HG03469 (cell line): ENCODE data around the gene UBE2Q1.
A peak's percentile ranks its signal among the peaks of the same experiment; 100 is the strongest.

ENCODE experiments used
- ATAC-seq: cut with Tn5 transposase; IDR thresholded peaks from one replicate; pipeline ENCODE4 v1.9.1; 2021; ENCODE audit warnings: mild to moderate bottlenecking, moderate library complexity, moderate number of reproducible peaks; ENCODE audit not compliant: unreplicated experiment

The UBE2Q1 gene

GRCh38 chr1:154557939-154558719, at the start of gene UBE2Q1:
TSS of gene UBE2Q1 (minus strand) at chr1:154558662. CDS start at chr1:154558553, 109 bp downstream.
- peak; percentile 16 for ATAC-seq

GRCh38 chr1:154607609-154608396, 49.3 kb upstream of the UBE2Q1 start, which contains the start of gene ADAR:
TSS of gene ADAR (minus strand) at chr1:154608186. CDS start at chr1:154608006, 180 bp downstream.
- ATAC-seq, result no peak

DNA sequence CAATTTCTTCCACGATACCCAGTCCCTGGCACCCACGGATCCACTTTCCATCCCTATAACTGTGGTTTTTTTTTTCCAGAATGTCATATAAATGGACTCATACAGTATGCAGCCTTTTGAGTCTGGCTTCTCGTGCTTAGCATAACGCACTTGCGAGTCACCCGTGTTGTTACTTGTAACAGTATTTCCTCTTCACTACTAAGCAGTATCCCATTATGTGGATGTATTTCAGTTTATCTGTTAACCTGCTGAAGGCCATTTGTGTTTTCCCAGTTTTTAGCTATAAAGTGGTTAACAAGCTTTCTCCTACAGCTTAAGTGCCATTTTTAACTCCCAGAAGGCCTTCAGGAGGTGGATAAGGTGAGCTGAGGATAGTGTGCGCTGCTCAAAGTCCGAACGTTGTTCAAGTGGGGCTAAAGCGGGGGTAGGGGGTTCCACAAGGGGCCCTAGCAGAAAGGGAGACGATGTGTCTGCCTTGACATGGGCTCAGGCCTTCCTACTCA, 48.7 kb upstream of the UBE2Q1 start:
- no peak for ATAC-seq

DNA sequence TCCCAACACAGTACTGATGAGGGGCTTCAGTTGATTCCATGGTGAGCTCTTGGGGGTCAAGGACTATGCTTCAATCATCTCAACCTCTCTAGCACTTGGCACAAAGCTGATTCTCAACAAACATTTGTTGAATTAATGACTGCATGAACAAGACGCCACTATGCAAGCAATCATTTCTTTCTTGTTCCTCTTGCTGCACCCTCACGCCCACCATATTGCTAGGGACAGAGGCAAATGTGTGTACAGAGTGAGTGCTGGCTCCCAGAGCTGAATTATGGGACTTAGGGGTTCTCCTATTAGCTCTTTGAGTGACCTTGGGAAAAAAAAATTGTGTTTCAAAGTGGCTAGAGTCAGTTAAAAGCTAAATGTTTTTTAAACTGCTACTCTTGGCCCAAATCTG, 47.1 kb upstream of the UBE2Q1 start:
- ATAC-seq, result no peak

DNA sequence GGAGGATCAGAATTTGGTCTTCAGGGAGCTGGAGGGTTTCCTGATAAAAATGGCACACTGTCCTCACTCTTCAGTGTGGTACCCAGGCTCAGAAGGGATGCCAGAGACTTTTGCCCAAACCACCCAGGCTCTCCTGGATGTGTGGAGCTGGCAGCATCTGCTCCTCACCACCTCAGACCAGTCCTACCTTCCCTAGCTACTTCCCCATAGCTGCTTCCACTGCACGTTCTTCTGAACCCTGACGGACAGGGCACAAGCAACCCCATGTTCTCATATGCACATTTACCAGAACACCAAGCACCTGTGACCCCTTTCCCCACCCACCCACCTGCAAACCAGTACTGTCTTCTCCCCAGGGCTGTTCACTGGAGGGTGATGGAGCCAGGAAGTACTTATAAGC, 44.9 kb upstream of the UBE2Q1 start:
- no peak for ATAC-seq

- ATAC-seq, result no peak
These were observed 41.2 kb upstream of the UBE2Q1 start for GRCh38 chr1:154599658-154600057.

DNA sequence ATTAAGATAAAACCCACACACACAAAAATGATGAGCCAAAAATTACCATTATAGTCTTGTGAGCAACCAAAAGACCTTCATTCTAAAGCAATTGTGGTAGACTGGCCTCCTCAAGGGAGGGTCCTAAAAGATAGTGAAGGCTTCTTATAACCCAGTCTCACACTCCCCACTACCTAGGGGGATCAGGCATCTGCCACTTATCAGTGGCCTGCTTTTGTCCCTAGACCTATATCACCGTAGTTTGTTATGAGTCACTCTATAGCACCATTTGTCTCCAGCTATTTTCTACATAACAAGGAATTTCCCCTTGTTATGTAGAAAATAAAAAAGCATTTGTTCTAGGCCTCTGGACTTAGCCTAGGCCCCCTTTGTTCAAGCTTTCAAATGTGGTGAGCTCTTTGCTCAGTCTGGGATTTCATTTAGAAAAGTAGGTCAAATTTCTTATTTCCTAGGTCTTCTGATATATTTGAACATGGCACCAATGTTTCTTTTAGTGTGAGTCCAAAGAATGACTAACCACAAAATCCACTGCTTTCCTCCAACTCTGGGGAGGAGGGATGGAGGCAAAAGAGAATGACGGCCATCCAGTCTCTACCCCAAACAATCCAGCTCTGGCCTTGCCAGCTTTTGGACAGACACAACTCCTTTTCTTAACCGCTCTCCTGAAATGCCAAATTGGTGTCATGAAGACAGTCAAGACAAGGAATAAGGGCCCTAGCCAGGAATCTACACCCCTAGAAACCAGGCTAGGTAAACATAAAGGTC, 40.6 kb upstream of the UBE2Q1 start:
- ATAC-seq, result no peak

- no peak for ATAC-seq
These were observed 37.2 kb upstream of the UBE2Q1 start for GRCh38 chr1:154595621-154596020.

DNA sequence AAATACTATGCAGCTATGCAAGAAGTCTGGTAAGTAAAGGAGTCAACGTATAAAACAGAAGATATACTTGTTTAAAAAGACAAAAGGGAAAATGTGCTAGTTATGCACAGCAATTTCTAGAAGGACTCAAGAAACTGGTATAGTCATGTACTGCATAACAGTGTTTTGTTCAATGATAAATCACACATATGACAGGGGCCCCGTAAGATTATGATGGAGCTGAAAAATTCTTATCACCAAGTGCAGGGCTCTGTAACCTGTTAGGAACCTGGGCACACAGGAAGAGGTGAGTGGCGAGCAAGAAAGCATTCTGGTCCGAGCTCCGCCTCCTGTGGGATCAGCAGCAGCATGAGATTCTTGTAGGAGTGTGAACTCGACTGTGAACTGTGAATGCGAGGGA, 36.3 kb upstream of the UBE2Q1 start:
- ATAC-seq, result no peak

- no peak for ATAC-seq
These were observed 34.9 kb upstream of the UBE2Q1 start for GRCh38 chr1:154593390-154593789.

DNA sequence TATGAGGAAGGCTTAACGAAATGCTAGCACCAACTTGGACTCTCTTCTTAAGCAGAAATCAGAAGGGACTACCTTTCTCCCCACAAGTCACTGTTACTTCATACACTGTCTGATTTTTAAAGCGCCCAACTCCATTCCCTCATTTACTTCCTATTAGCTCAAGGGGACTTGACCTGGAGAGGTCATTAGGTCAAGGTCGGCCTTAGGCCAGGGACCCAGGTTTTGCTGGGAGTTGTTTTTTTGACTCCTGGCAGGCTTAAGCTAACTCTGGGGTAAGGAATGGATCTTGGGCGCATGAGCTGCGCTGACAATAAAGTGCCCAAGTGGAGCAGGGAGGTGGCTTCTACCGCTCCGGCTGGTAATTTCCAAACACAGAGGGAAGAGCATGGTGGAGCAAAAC, 32.7 kb upstream of the UBE2Q1 start:
- ATAC-seq, result no peak

- ATAC-seq, result no peak
These were observed 32.3 kb upstream of the UBE2Q1 start for GRCh38 chr1:154590756-154591155.

DNA sequence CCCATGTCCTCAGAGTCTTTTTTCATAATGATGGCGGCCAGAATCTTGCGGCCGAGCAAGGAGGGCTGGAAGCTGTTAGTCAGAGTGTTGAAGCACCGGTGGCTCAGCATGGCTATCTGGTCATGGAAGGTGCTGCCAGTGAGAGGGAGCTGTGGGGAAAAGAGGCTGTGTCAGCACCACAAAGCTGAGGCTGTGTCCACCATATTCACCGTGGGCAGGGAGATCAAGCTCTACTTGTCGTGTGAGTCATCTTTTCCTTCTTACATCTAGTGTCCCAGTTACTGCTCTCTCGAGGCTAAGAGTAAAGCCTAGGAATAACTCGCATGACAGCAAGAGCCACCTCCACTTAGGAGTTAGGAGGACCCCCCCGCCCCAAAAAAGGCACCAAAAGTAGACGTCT, 31.3 kb upstream of the UBE2Q1 start:
- ATAC-seq, result no peak

- no peak for ATAC-seq
These were observed 28.2 kb upstream of the UBE2Q1 start for GRCh38 chr1:154586641-154587040.

DNA sequence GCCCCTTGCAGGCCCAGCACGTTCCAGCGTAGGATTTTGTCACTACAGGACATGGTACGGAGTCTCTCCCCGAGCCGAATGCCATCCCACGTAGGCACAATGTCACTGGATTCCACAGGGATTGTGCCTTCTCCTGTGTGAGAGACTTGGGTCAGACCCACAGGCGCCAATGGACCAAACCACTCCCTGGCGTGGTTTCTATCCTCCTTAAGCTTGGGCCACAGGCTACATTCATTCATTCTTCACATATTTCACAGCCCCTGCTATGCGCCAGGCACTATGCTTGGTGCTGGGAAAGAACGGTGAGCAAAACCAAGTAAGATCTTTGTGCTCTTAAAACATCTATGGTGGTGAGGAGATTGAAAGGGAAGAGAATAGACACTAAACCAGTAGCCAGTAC, 27.8 kb upstream of the UBE2Q1 start:
- no peak for ATAC-seq

DNA sequence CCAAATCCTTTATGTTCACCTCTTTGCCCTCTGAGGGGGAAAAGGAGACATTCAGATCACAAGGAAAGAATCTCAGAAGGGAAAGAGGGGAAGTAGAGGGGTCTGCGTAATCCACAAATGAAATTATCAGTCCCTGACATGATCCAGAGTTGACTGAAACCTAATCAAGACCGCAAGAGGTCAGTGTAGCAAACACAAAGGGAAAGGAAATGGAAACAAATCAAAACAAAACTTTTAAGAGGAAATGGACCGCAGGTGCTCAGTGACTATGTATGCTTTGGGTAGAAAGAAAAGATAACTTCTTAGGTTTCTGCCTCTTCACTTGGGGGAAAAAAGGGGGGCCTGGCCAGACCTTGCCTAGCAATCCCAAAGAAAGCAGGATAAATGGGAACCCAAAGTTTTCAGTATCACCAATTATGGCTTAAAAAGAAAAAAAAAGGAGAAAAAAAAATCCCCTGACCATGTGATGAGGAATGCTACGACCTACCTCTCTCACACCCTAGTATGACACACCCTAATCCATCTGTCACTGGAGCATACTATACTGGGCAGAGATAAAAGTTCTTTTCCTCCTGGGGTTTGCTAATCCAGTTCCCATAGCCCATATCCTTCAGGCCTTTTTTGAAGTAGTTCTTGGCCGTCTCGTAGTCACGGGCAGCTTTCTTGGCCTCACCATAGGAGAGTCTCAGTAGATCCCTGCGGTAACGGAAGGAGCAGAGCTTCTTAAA, 26.0 kb upstream of the UBE2Q1 start:
- no peak for ATAC-seq

DNA sequence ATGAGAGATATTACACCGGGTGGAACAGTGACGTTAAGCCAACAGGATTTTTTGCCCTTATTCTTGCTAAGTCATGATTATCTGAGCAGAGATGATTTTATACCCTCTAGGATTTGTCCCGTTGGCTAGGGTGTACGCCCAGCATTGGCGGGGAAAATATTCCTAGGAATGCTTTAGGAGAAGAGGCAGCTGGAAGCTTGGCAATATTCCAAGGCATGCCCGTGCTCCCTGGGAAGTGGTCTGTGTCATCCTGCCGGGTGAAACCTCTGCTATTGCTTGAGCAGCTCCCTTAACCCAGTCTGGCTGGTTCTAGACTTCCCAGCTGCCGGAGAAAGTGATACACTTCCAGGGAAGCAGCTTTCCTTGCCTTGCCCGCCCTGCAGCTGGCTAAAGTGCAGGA, 25.3 kb upstream of the UBE2Q1 start:
- ATAC-seq, result no peak

GRCh38 chr1:154582885-154583284, 24.4 kb upstream of the UBE2Q1 start:
- ATAC-seq, result no peak

DNA sequence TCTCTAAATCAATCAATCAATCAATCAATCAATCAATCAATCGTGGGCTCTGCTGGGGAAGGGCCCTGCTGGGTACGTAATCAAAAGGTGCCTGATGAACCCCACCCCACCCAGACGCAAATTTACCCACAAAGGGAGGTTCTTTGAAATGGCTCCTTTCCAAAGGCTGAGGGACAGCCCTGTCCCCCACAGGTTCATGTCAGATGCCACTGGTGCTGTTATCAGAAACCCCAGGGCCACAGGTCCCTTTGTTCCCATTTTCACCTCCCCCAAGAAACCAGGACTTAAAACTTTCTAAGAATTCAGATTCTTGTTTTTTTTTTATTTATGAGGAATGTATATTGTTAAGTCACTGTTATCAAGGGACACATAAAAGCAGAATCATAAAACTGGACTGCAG, 23.3 kb upstream of the UBE2Q1 start:
- no peak for ATAC-seq

DNA sequence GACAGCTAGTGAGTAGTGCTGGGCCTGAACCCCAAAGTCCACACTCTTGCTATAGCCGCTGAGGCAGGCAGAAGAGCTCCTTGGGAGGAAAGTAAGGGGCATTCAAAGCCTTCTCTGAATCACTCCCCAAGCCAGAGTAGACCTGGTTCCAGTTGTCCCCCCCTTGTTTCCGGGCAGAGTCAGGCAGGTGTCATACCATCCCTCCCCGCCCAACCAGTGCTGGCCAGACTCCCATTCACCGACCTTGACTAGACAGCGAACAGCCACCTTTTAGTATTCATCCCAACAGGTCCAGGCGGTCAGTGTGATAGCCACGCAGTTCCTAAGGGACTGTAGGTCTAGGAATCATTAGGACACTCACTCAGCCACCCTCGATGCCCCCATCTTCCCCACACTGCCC, 20.9 kb upstream of the UBE2Q1 start:
- no peak for ATAC-seq

- ATAC-seq, result no peak
These were observed 19.6 kb upstream of the UBE2Q1 start for GRCh38 chr1:154578058-154578418.
